ENCODE results near the gene ADAMTS17.

GRCh38 chr15:100186960-100187359 is 154.8 kb downstream of the ADAMTS17 start:
- TF ChIP-seq EZH2 (IDR thresholded peaks at IDR 0.05; ENCODE audit: borderline replicate concordance, low read depth, low read length, severe bottlenecking) (no peak), CTCF (IDR thresholded peaks at IDR 0.05; ENCODE audit: borderline replicate concordance, extremely low read depth, low read length, poor library complexity, severe bottlenecking) (no peak)
